CD4-positive, alpha-beta T cell (primary cell): ENCODE measurements around the gene SV2C. TPM values are rescaled to one million over a fixed set of nuclear protein-coding genes. Genes with fewer than 3 reads are reported as not detected.

ENCODE experiments used
- ATAC-seq: fragments of 200-7000 bp; cut with Tn5 transposase; one replicate; pipeline ENCODE4 v1.10.0; 2022; ENCODE audit warnings: mild to moderate bottlenecking; ENCODE audit not compliant: poor library complexity
- CTCF ChIA-PET: fragments of 350-600 bp; sonication (Branson Sonifier 250); formaldehyde crosslinking; loops from one replicate; lab custom pipeline; 2021; ENCODE audit warnings: antibody characterized with exemption, inconsistent platforms; lab: Charles Lee
- POLR2A ChIA-PET: fragments of 350-600 bp; sonication (Branson Sonifier 250); formaldehyde crosslinking; loops from one replicate; lab custom pipeline; 2021; ENCODE audit warnings: antibody characterized with exemption, inconsistent platforms; lab: Charles Lee
- DNase-seq, 14 experiments: peaks; one replicate each; pipeline ENCODE4 v3.0.0-alpha.2; 2013 to 2020; ENCODE audit warnings: mixed read lengths in 2 of 14
- H3K27ac ChIP-seq, 2 donors: one replicate each; pipeline versions ENCODE4 v1.5.1 to v1.7.0; 2013; ENCODE audit warnings: low read length in 2 of 2, low read depth in 1 of 2, mild to moderate bottlenecking in 1 of 2
- H3K27me3 ChIP-seq, 2 experiments: 1 replicate in 1 of 2; 2 replicates in 1 of 2; pipeline versions ENCODE4 v1.6.1 to v1.7.0; 2013; ENCODE audit warnings: low read length in 2 of 2, control low read depth in 1 of 2, mild to moderate bottlenecking in 1 of 2, moderate library complexity in 1 of 2; ENCODE audit not compliant: insufficient read depth in 2 of 2, control insufficient read depth in 1 of 2
- H3K36me3 ChIP-seq: one replicate; pipeline ENCODE4 v1.6.1; 2013; ENCODE audit warnings: low read length, control low read depth; ENCODE audit not compliant: insufficient read depth
- H3K4me1 ChIP-seq: one replicate; pipeline ENCODE4 v1.6.1; 2013; ENCODE audit warnings: low read length, control low read depth; ENCODE audit not compliant: insufficient read depth
- H3K4me3 ChIP-seq: one replicate; pipeline ENCODE4 v1.5.1; 2013; ENCODE audit warnings: mild to moderate bottlenecking, low read length, moderate library complexity
- H3K9me3 ChIP-seq, 2 experiments: 1 replicate in 1 of 2; 2 replicates in 1 of 2; pipeline versions ENCODE4 v1.6.1 to v1.7.0; 2013; ENCODE audit warnings: low read length in 2 of 2, mild to moderate bottlenecking in 2 of 2, control low read depth in 1 of 2, moderate library complexity in 1 of 2; ENCODE audit not compliant: control insufficient read depth in 1 of 2, insufficient read depth in 1 of 2
- H3K27ac Mint-ChIP-seq: one replicate; pipeline ENCODE4 v1.8.0; 2020; ENCODE audit warnings: mixed read lengths
- H3K27me3 Mint-ChIP-seq: one replicate; pipeline ENCODE4 v1.8.0; 2021; ENCODE audit warnings: mixed read lengths
- H3K36me3 Mint-ChIP-seq: one replicate; pipeline ENCODE4 v1.8.0; 2021; ENCODE audit warnings: low read depth, mixed read lengths
- H3K4me1 Mint-ChIP-seq: one replicate; pipeline ENCODE4 v1.8.0; 2021; ENCODE audit warnings: low read depth, mixed read lengths
- H3K4me3 Mint-ChIP-seq: one replicate; pipeline ENCODE4 v1.8.0; 2020; ENCODE audit warnings: mild to moderate bottlenecking, mixed read lengths
- H3K9me3 Mint-ChIP-seq: one replicate; pipeline ENCODE4 v1.8.0; 2020; ENCODE audit warnings: mixed read lengths
- CTCF ChIP-seq: fragments of 200-600 bp; IDR thresholded peaks from one replicate; pipeline ENCODE4 v1.8.0; 2022; ENCODE audit warnings: antibody characterized with exemption, mild to moderate bottlenecking
- intact Hi-C, 2 experiments: fragments of 100-400 bp; cut with DNase I in 1 of 2; cut with micrococcal nuclease in 1 of 2; formaldehyde crosslinking; loops; one replicate each; pipeline versions ENCODE4 v1.15.1 to v1.9.0; 2023 to 2025; cut with DNase I, micrococcal nuclease
- total RNA-seq, 174 experiments: library from RNA in 2 of 174; stranded (reverse) in 2 of 174; gene quantifications; one replicate each; pipeline ENCODE4 v1.2.3 and lab custom pipeline; 2021 to 2026

The SV2C gene
- total RNA-seq, 2 experiments from 2014 or later, result 0.03 to 0.08 TPM

- Mint-ChIP-seq H3K4me3 (no peak overlapping the region), H3K27ac (no peak overlapping the region), H3K4me1 (no peaks in the 10 kb centered on the region), H3K27me3 (peaks cover 46% of the 10 kb centered on the region), H3K9me3 (no peaks in the 10 kb centered on the region), H3K36me3 (no peaks in the 10 kb centered on the region)
- H3K27ac ChIP-seq, result no peak overlapping the region
- no peak for TF ChIP-seq CTCF
- no peak for ATAC-seq
- peaks cover 3 to 12% of the 10 kb centered on the region in 2 experiments for H3K27me3 ChIP-seq
- no peaks in the 10 kb centered on the region for H3K36me3 ChIP-seq
- no peaks in the 10 kb centered on the region for H3K9me3 ChIP-seq
- intact Hi-C loops, result no loop called here
- POLR2A ChIA-PET, result no interaction called here
- H3K4me3 ChIP-seq, result no peak overlapping the region
- no peak for DNase-seq
- no peaks in the 10 kb centered on the region for H3K4me1 ChIP-seq
- CTCF ChIA-PET, result no interaction called here
These were observed 28.4 kb downstream of the SV2C start for GRCh38 chr5:76111477-76112174.

- no peak for TF ChIP-seq CTCF
- Histone ChIP-seq H3K4me1 (no peaks in the 10 kb centered on the region), H3K27me3 (peaks cover 3 to 13% of the 10 kb centered on the region in 2 experiments), H3K9me3 (no peaks in the 10 kb centered on the region), H3K4me3 (no peak overlapping the region), H3K36me3 (no peaks in the 10 kb centered on the region), H3K27ac (no peak overlapping the region)
- Mint-ChIP-seq H3K4me1 (no peaks in the 10 kb centered on the region), H3K9me3 (no peaks in the 10 kb centered on the region), H3K36me3 (no peaks in the 10 kb centered on the region), H3K4me3 (no peak overlapping the region), H3K27me3 (peaks cover 43% of the 10 kb centered on the region), H3K27ac (no peak overlapping the region)
- ChIA-PET POLR2A (no interaction called here), CTCF (no interaction called here)
- DNase-seq (no peak), ATAC-seq (no peak)
- intact Hi-C loops, result no loop called here
These were observed 29.9 kb downstream of the SV2C start for GRCh38 chr5:76113103-76113502.

GRCh38 chr5:76114179-76114851 is 31.1 kb downstream of the SV2C start:
- Histone ChIP-seq H3K9me3 (no peaks in the 10 kb centered on the region), H3K36me3 (no peaks in the 10 kb centered on the region), H3K4me1 (no peaks in the 10 kb centered on the region), H3K27me3 (peaks cover 3 to 13% of the 10 kb centered on the region in 2 experiments), H3K4me3 (no peak overlapping the region), H3K27ac (no peak overlapping the region)
- ATAC-seq (no peak), DNase-seq (no peak)
- intact Hi-C loops, result no loop called here
- TF ChIP-seq CTCF, result no peak
- H3K27me3 Mint-ChIP-seq, result peaks cover 41% of the 10 kb centered on the region
- CTCF ChIA-PET, result no interaction called here
- H3K36me3 Mint-ChIP-seq, result no peaks in the 10 kb centered on the region
- peaks cover 3% of the 10 kb centered on the region for H3K9me3 Mint-ChIP-seq
- H3K27ac Mint-ChIP-seq, result no peak overlapping the region
- POLR2A ChIA-PET, result no interaction called here
- H3K4me1 Mint-ChIP-seq, result no peaks in the 10 kb centered on the region
- no peak overlapping the region for H3K4me3 Mint-ChIP-seq
